ENCODE data around the gene PDZD4.

GRCh38 chrX:153794018-153794896 is 36.1 kb downstream of the PDZD4 start, which contains the start of the genes IDH3G and SSR4:
- TF ChIP-seq CTCF (IDR thresholded peaks at IDR 0.05) (peak in 2 of 6 experiments; percentile 10 to 15), POLR2A (IDR thresholded peaks at IDR 0.05) (peak; percentile 38 to 58)
